Epidermal melanocyte (primary cell): ENCODE results near the gene NAB1.

Source experiments
- DNase-seq: peaks from one replicate; pipeline ENCODE4 v3.0.0; 2011; ENCODE audit warnings: low spot score; ENCODE audit not compliant: insufficient read length

The NAB1 gene

GRCh38 chr2:190711069-190711468 is 62.2 kb downstream of the NAB1 start:
- DNase-seq, result no peak

GRCh38 chr2:190713471-190713870 is 64.6 kb downstream of the NAB1 start:
- DNase-seq, result no peak

- DNase-seq, result no peak
Measured at GRCh38 chr2:190714958-190715357, 66.1 kb downstream of the NAB1 start.

GRCh38 chr2:190716176-190716807 is 67.4 kb downstream of the NAB1 start:
- DNase-seq, result no peak

- DNase-seq, result no peak
Measured at GRCh38 chr2:190717306-190717705, 68.4 kb downstream of the NAB1 start.

- no peak for DNase-seq
Measured at GRCh38 chr2:190717764-190718651, 69.1 kb downstream of the NAB1 start.

- no peak for DNase-seq
Measured at GRCh38 chr2:190718652-190719526, 70.0 kb downstream of the NAB1 start.

GRCh38 chr2:190720276-190720675 is 71.4 kb downstream of the NAB1 start:
- DNase-seq, result no peak

GRCh38 chr2:190720691-190721090 is 71.8 kb downstream of the NAB1 start:
- no peak for DNase-seq

- no peak for DNase-seq
Measured at GRCh38 chr2:190722061-190722759, 73.3 kb downstream of the NAB1 start.

- no peak for DNase-seq
Measured at GRCh38 chr2:190722835-190723234, 74.0 kb downstream of the NAB1 start.

GRCh38 chr2:190723397-190724090 is 74.7 kb downstream of the NAB1 start:
- DNase-seq, result no peak

GRCh38 chr2:190726255-190726654 is 77.4 kb downstream of the NAB1 start:
- no peak for DNase-seq

- no peak for DNase-seq
Measured at GRCh38 chr2:190736355-190736754, 87.5 kb downstream of the NAB1 start.

GRCh38 chr2:190740449-190740848 is 91.6 kb downstream of the NAB1 start:
- no peak for DNase-seq
